Measurements from ENCODE around the gene DPYD.
A peak's percentile ranks its signal among the peaks of the same experiment; 100 is the strongest.

Gene DPYD

GRCh38 chr1:97792655-97793054, 128.2 kb downstream of the DPYD start:
- TF ChIP-seq EZH2phosphoT487 (conservative IDR thresholded peaks at IDR 0.05; ENCODE audit: low read length): no peak
- TF ChIP-seq, protein P1, sequence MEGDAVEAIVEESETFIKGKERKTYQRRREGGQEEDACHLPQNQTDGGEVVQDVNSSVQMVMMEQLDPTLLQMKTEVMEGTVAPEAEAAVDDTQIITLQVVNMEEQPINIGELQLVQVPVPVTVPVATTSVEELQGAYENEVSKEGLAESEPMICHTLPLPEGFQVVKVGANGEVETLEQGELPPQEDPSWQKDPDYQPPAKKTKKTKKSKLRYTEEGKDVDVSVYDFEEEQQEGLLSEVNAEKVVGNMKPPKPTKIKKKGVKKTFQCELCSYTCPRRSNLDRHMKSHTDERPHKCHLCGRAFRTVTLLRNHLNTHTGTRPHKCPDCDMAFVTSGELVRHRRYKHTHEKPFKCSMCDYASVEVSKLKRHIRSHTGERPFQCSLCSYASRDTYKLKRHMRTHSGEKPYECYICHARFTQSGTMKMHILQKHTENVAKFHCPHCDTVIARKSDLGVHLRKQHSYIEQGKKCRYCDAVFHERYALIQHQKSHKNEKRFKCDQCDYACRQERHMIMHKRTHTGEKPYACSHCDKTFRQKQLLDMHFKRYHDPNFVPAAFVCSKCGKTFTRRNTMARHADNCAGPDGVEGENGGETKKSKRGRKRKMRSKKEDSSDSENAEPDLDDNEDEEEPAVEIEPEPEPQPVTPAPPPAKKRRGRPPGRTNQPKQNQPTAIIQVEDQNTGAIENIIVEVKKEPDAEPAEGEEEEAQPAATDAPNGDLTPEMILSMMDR (IDR thresholded peaks at IDR 0.05; ENCODE audit: insufficient read depth, low read length, poor library complexity, severe bottlenecking): no peak
- Histone ChIP-seq H4K20me1 (ENCODE audit: low read depth, low read length) (no peaks in the 10 kb centered on the region), H3K9me2 (replicated peaks; ENCODE audit: insufficient read depth, low read length) (no peaks in the 10 kb centered on the region), H3K27me3 (ENCODE audit: low read length) (no peaks in the 10 kb centered on the region), H3K79me2 (ENCODE audit: insufficient read depth, low read length) (no peaks in the 10 kb centered on the region), H3K4me2 (ENCODE audit: low read depth, low read length, poor library complexity, severe bottlenecking) (no peak overlapping the region), H3K27ac (ENCODE audit: low read depth, low read length) (no peak overlapping the region), H2AFZ (ENCODE audit: low read depth, low read length, severe bottlenecking) (no peak overlapping the region), H3K9me3 (ENCODE audit: insufficient read depth, low read length) (no peaks in the 10 kb centered on the region), H3K36me3 (ENCODE audit: low read length) (no peaks in the 10 kb centered on the region), H3K4me3 (ENCODE audit: insufficient read depth, low read length, poor library complexity, severe bottlenecking) (no peak overlapping the region), H3K9ac (ENCODE audit: low read length) (no peak overlapping the region), H3F3A (ENCODE audit: insufficient read depth) (peaks cover 4% of the 10 kb centered on the region; the same call in 1 of the 2 replicates)

- Histone ChIP-seq H3K79me2 (ENCODE audit: insufficient read depth, low read length) (no peaks in the 10 kb centered on the region), H3K4me2 (ENCODE audit: low read depth, low read length, poor library complexity, severe bottlenecking) (peak overlapping the region; percentile 36), H3K9me3 (ENCODE audit: insufficient read depth, low read length) (no peaks in the 10 kb centered on the region), H4K20me1 (ENCODE audit: low read depth, low read length) (no peaks in the 10 kb centered on the region), H3K27me3 (ENCODE audit: low read length) (no peaks in the 10 kb centered on the region), H3K27ac (ENCODE audit: low read depth, low read length) (no peak overlapping the region), H2AFZ (ENCODE audit: low read depth, low read length, severe bottlenecking) (no peak overlapping the region), H3K9ac (ENCODE audit: low read length) (no peak overlapping the region), H3F3A (ENCODE audit: insufficient read depth) (peaks cover 4% of the 10 kb centered on the region; the same call in 1 of the 2 replicates), H3K36me3 (ENCODE audit: low read length) (no peaks in the 10 kb centered on the region), H3K4me3 (ENCODE audit: insufficient read depth, low read length, poor library complexity, severe bottlenecking) (no peak overlapping the region), H3K9me2 (replicated peaks; ENCODE audit: insufficient read depth, low read length) (no peaks in the 10 kb centered on the region)
- no peak for TF ChIP-seq EZH2phosphoT487 (conservative IDR thresholded peaks at IDR 0.05; ENCODE audit: low read length)
- TF ChIP-seq, protein P1 (IDR thresholded peaks at IDR 0.05; ENCODE audit: insufficient read depth, low read length, poor library complexity, severe bottlenecking): no peak
These were observed 129.6 kb downstream of the DPYD start for GRCh38 chr1:97791251-97791650.

GRCh38 chr1:97787231-97787630, 133.6 kb downstream of the DPYD start:
- Histone ChIP-seq H3K4me2 (ENCODE audit: low read depth, low read length, poor library complexity, severe bottlenecking) (no peak overlapping the region), H2AFZ (ENCODE audit: low read depth, low read length, severe bottlenecking) (no peak overlapping the region), H3K79me2 (ENCODE audit: insufficient read depth, low read length) (no peaks in the 10 kb centered on the region), H3K9ac (ENCODE audit: low read length) (no peak overlapping the region), H3K27ac (ENCODE audit: low read depth, low read length) (no peak overlapping the region), H3K27me3 (ENCODE audit: low read length) (no peaks in the 10 kb centered on the region), H3K4me3 (ENCODE audit: insufficient read depth, low read length, poor library complexity, severe bottlenecking) (no peak overlapping the region), H3K9me3 (ENCODE audit: insufficient read depth, low read length) (no peaks in the 10 kb centered on the region), H4K20me1 (ENCODE audit: low read depth, low read length) (no peaks in the 10 kb centered on the region), H3F3A (ENCODE audit: insufficient read depth) (peaks cover 4% of the 10 kb centered on the region; the same call in 1 of the 2 replicates), H3K9me2 (replicated peaks; ENCODE audit: insufficient read depth, low read length) (no peaks in the 10 kb centered on the region), H3K36me3 (ENCODE audit: low read length) (no peaks in the 10 kb centered on the region)
- no peak for TF ChIP-seq EZH2phosphoT487 (conservative IDR thresholded peaks at IDR 0.05; ENCODE audit: low read length)

DNA sequence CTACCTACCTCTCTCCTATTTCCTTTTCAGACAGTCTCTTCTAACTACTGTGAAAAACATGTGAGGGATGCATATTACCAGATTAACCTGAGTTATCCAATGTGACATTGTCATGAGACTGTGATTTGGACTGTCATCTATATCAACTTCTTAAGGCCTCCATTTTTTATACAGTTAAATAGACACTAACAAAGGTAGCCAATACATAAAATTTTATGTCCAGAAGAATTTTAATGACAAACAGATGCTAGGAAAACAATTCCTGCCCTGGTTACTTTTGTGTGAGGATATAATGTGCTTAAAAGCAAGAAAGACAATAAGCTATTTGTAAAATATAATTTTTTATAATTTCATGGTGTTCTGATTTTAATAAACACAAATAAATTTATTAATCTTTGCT, 136.2 kb downstream of the DPYD start:
- no peaks in the 10 kb centered on the region for H3F3A ChIP-seq (ENCODE audit: insufficient read depth)
- no peaks in the 10 kb centered on the region for H3K79me2 ChIP-seq (ENCODE audit: insufficient read depth, low read length)
- H2AFZ ChIP-seq (ENCODE audit: low read depth, low read length, severe bottlenecking): no peak overlapping the region
- H3K4me2 ChIP-seq (ENCODE audit: low read depth, low read length, poor library complexity, severe bottlenecking): no peak overlapping the region
- H4K20me1 ChIP-seq (ENCODE audit: low read depth, low read length): no peaks in the 10 kb centered on the region
- H3K9ac ChIP-seq (ENCODE audit: low read length): no peak overlapping the region
- H3K36me3 ChIP-seq (ENCODE audit: low read length): no peaks in the 10 kb centered on the region
- H3K4me3 ChIP-seq (ENCODE audit: insufficient read depth, low read length, poor library complexity, severe bottlenecking): no peak overlapping the region
- H3K27ac ChIP-seq (ENCODE audit: low read depth, low read length): no peak overlapping the region
- TF ChIP-seq, protein P1 (IDR thresholded peaks at IDR 0.05; ENCODE audit: insufficient read depth, low read length, poor library complexity, severe bottlenecking): no peak
- no peak for TF ChIP-seq EZH2phosphoT487 (conservative IDR thresholded peaks at IDR 0.05; ENCODE audit: low read length)
- H3K9me3 ChIP-seq (ENCODE audit: insufficient read depth, low read length): no peaks in the 10 kb centered on the region
- no peaks in the 10 kb centered on the region for H3K27me3 ChIP-seq (ENCODE audit: low read length)
- H3K9me2 ChIP-seq (replicated peaks; ENCODE audit: insufficient read depth, low read length): no peaks in the 10 kb centered on the region

Measured in SU-DHL-6 (cell line).